Colon (tissue), 2 donors: ENCODE data around the gene SLC17A6.

Experiments used
- FAIRE-seq: peaks from 2 replicates; lab custom pipeline; 2012; peaks lifted over from hg19 to GRCh38; lab: Jason Lieb, UNC
- donor health status: control.
- donor health status: control.

The SLC17A6 gene

DNA sequence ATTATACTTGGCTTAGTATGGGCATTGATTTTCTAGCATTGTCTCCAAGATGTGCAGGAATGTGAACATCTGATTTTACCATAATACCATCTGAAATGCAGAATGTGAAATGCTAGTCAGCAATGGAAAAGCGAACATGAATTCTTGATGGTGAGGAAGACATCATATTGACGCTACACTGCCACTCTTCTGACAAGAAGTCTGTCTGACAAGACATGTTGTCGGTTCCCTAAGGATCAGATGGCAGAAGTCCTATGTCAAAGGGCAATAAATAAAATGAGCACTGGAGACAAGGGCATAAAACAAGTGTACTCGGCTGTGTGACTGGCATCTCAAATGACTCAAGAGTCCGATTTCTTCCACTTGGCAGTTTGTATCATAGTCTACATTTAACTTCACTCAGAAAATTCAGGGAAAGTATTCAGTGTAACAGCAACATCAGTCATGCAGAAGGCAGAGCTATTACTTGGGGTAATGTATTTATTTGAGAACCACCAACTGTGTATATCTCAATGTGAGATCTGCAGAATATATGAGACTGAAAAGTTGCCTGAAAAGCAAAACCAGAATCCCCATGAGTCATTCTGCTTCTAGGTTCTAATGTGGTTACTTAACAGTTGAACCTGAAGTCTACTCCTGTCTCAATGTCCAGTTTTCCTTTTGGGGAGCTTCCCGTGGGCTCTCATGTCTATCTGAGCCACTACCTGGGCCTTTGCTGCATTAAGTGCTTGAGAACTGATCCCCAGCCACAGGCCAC is 51.5 kb downstream of the SLC17A6 start:
- FAIRE-seq = no peak

DNA sequence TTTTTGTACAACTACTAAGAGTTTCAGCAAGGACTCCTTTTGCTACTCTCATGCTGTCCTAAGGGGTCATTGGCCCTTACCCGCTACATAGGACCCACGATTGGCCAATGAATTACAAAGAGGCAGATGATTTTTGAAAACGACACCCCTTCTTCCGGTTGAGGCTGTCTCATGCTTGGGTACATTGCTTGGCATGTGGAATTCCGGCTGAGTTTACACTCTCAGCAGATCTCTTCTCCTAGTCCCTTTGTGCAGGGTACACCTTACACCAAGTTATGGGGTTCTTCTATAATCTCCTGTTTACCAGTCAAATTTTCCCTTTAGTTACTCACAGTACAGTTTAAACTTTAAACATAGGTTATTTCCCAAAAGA is 52.1 kb downstream of the SLC17A6 start:
- FAIRE-seq = no peak

DNA sequence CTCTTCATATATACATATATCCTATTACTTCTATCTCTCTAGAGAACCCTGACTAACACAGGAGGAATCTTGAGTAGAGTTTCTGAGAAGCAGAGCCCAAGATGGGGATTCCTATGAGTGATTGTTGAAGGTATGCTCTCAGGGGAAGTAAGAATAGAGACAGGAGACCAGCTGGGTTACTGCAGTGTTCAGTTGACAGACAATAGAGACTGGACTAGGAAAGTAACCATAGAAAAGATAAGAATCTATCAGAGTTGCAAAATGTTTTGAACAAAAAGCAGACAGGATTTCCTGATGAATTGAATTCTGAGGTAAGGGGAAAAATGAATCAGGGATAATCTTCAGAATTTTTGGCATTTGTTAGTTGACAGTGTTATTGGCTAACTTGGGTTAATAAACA is 54.4 kb downstream of the SLC17A6 start:
- no peak for FAIRE-seq

DNA sequence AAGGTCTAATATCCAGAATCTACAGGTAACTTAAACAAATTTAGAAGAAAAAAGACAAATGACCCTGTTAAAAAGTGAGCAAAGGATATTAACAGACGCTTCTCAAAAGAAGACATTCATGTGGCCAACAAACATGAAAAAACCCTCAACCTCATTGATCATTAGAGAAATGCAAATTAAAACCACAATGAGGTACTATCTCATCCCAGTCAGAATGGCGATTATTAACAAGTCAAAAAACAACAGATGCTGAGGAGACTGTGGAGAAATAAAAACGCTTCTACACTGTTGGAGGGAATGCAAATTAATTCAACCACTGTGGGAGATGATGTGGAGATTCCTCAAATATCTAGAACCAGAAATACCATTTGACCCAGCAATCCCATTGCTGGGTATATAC is 67.2 kb downstream of the SLC17A6 start:
- FAIRE-seq = no peak

DNA sequence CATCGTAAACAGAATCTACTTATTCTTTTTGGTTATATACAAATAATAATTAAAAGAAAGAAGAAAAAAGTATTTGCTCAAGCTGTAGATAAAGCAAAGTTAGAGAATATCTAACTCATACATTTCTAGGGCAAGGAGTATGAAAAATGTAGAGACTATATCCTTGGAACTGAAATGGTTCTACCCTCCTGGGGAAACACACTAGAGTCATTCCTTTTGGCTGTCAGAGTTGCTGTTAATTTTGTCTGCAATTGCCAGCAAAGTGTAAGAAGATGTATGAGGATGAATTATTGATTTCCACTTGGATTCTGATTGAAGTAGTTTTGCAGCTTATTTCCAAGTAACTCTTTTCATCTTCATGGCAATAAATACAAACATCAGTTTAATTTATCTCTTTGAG is 69.1 kb downstream of the SLC17A6 start:
- no peak for FAIRE-seq

DNA sequence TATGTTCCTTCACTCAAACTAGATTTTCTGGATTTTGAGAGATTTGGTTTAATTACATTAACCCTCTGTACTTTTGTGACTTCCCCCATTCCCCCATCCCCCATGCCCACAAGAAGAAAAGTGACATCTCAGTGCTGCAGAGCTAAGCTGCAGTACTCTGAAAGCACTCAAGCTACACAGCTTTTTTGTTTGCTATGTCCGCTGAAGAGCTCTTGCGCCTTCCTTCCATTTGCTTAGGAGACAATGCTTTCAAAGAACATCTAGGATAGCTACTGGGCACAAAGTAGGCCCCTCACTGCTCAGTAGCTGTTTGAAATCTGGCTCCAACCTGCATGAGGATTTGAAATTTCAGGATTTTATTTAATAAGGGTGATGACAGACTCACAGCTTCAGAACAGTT is 69.7 kb downstream of the SLC17A6 start:
- no peak for FAIRE-seq

DNA sequence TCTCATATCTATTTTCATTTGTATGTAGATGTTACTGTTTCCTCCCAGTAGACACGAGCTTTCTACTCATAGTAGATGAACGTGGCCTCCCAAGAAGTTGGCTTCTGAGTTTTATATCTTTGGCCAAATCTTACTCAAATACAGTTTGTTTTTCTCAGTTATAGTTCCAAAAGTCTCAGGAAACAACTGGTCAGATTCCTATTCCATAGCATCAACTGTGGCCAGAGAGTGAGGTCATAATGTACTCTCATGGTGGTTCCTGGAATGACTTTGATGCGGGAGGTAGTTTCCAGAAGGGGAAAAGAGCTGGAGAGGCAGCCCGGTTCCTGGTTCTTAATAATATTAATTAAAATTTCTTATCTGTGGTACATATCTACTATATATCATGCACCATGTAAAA is 77.3 kb downstream of the SLC17A6 start:
- FAIRE-seq = no peak

DNA sequence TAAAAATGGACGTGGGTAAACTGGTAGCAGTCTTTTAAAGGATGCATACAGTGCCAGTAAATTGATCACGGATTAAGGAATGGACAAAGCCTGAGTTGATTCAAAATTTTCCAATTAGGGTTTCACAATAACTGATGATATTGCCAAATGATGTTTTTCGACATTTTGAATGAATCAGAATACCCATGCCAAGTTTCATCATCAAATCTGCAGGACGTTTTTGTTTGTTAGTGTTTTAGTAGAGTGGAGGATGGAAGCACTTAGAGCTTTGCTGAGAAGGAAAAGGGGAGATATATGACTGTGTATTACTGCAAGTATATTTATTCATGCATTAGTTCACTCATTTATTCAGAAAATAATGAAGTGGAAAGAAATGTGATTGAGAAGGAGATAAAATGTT is 78.3 kb downstream of the SLC17A6 start:
- no peak for FAIRE-seq

DNA sequence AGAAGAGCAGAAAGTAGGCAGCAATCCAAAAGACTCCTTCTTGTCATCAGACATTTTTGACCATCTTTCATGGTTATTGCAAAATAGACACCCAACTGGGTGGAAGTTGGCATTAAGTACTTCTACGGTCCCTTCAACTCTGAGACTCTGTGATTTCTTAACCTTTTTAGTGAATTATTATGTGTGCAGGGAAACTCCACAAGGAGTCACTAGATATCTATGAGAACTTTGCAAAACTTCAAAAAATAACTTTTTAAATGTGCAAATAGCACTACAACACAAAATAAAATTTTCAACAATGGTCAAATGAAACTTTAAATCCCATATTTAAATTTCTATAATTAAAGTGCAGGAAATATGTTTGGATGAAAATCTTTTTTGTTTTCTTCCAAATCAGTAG is 88.7 kb downstream of the SLC17A6 start:
- FAIRE-seq = no peak
